GM18868 (cell line): ENCODE data around the gene HLCS.

Experiments used
- ATAC-seq: cut with Tn5 transposase; IDR thresholded peaks from one replicate; pipeline ENCODE4 v1.9.1; 2021; ENCODE audit warnings: mild to moderate bottlenecking, moderate library complexity; ENCODE audit not compliant: unreplicated experiment

Gene HLCS

DNA sequence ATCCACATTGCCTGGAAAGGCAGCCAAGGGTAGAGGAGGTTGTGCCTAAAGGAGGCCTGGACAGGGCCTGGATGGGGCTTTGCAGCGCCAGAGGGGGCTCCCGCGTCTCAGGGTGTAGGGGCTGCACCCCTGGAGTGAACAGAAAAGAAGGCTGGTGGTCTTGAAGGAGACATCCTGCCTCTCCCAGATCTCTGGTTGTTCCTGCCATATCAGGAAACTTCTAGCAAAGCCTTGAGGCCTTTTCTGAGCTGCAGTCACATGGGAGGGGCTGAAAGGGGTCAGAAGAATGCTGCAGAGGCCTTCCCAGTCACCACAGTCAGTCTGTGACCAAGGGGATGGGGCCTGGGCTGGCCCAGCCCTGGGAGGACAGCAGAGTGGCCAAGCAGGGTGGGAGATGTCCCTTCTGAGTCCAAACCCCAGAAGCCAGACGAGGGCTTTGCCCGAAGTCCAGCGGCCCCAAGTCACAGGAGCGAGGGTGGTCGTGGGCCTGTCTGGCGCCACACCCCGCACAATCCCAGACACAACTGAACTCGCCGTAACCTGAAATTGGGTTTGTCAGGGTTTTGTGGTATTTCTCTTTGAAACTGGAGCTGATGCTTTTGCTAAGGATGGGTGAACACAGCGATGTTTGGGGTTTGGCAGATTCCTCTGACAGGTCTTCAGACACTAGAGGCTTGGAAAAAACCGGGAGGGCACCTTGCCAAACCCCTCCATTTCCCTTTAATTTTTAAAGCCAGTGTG, 237.9 kb downstream of the HLCS start:
- ATAC-seq: no peak

GRCh38 chr21:36727866-36728265, 238.6 kb downstream of the HLCS start:
- no peak for ATAC-seq

- ATAC-seq: no peak
These were observed 240.6 kb downstream of the HLCS start for GRCh38 chr21:36725793-36726386.

GRCh38 chr21:36724660-36725059, 241.8 kb downstream of the HLCS start:
- no peak for ATAC-seq

- ATAC-seq: no peak
These were observed 243.0 kb downstream of the HLCS start for GRCh38 chr21:36723371-36723881.

DNA sequence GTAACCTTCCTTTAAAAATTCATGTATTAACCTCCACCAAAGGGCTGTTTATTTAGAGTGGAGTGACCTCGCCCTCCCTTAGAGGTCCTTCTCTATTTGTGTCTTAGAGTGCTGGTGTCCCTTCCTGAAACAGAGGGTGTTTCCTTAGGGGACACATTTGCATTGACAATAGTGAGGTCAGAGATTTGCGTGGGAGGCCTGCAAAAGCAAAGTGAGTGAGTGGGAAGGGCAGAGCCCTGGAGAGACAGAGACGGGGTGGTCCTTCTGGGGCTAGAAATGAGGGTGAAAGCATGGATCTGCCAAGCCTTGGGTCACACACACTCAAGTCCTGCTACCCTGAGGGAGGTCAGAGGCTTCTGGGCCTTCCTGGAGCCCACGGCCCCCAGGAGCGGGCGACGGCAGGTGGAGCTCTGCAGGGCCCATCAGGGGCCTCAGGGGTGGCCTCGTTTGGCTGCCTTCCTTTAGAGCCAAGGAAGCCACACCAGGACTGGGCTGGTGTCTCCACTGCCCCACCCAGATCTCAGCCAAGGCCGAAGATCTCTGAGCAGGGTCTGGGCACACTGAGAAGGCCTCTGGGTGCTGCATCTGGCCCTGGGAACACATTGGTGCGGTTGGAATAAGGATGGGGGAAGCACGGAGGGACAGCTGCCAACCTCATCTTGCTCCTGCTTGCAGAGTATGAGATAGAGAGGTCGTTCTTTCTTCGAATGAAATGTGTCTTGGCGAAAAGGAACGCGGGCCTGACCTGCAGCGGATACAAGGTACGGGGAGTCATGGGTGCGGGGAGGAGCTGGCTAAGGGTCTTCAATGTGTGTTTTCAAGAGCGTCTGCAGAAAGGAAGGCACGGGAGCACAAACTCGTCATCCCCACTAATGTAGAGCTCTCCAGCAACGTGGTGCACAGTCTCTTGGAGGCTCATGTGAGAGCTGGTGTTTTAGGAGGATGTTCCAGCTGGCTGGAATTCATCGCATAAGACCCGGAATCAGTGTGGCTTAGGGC, 243.8 kb downstream of the HLCS start:
- no peak for ATAC-seq

GRCh38 chr21:36721817-36722216, 244.7 kb downstream of the HLCS start:
- ATAC-seq: no peak

- ATAC-seq: no peak
These were observed 246.9 kb downstream of the HLCS start for GRCh38 chr21:36719614-36720013.

- no peak for ATAC-seq
These were observed 247.4 kb downstream of the HLCS start for GRCh38 chr21:36718951-36719501.

DNA sequence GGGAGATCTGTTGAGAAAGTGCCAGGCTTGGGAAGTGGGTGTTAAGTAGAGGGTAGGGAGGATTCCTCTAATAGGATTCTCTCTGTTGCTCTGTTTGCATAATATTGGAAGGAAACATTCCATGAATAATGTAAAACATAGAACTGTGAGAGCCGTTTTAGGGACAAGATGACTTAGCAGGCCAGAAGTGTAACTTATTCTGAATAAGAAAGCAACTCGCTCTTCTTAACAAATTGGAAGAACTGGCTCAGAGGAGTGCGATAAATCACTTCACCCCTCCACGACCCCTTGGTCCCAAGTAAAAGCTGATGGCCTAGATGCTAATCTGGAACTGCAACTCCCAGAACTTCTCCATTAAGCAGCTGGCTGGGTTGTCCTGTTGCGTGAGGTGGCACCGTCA, 248.5 kb downstream of the HLCS start:
- no peak for ATAC-seq

- ATAC-seq: no peak
These were observed 249.6 kb downstream of the HLCS start for GRCh38 chr21:36716836-36717235.

GRCh38 chr21:36716387-36716786, 250.1 kb downstream of the HLCS start:
- ATAC-seq: no peak

GRCh38 chr21:36713746-36714145, 252.7 kb downstream of the HLCS start:
- ATAC-seq: no peak

DNA sequence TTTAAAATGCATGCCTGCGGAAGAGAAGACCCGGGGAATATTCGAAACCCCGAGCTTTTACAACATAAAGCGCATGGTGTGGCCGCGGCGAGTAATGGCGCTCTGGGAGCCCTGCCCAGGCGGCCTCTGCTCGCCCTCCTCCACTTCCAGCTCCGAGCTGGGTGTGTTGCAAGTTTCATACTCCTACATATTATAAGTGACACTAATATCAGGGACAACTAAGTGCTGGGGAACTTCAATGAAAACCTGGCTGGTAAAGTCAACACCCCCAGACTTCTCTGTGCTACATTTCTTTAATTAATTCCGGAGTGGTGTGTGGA, 255.8 kb downstream of the HLCS start:
- no peak for ATAC-seq

- no peak for ATAC-seq
These were observed 256.4 kb downstream of the HLCS start for GRCh38 chr21:36709868-36710728.

GRCh38 chr21:36709030-36709867, 257.2 kb downstream of the HLCS start:
- ATAC-seq: no peak

DNA sequence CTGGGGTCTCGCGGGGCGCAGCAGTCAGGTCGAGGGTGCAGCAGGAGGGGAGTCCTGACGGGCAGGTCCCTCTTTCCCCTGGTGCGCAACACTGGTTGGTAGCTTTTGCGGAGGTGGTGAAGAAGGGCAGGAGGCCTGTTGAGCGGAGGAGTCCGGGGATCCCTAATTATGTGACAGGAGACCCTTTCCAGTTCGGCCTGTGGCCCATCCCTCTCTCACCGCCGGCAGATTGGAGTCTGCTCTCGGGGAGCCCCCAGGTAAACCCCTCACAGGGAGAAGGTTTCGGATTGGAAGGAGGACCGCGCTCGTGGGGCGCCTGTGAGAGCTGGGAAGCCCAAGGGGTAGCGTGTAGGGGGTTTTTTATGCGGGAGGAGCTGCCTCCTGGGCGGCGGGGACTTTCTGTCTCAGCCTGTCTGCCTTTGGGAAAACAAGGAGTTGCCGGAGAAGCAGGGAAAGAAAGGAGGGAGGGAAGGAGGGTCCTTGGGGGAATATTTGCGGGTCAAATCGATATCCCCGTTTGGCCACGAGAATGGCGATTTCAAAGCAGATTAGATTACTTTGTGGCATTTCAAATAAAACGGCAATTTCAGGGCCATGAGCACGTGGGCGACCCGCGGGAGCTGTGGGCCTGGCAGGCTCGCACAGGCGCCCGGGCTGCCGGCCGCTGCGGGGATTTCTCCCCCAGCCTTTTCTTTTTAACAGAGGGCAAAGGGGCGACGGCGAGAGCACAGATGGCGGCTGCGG, 258.0 kb downstream of the HLCS start:
- ATAC-seq: no peak

DNA sequence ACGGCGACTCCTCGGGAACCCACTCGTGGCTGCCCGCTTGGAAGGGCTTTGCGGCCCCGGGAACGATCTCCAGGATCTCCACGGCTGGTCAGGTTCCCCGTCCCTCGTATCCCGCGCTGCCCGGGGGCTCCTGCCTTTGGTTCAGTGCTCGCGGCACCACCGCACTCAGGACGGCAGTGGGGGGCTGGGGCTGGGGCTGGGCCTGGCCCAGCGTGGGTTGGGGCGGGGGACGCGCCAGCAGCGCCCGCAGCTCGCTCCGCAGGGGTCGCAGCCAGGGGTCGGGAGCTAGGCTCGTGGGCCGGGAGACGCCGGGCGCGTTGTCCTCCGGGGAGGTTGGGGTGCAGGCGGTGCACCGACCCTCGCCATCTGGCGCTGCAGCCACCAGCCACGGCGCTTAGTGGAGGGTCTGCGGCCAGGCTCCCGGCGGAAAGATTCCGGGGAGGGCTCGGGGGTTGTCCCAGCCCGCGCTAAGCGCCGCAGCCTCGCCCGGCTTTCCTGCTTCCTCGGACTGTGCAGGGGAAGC, 258.6 kb downstream of the HLCS start:
- no peak for ATAC-seq
